GM18511 (cell line): ENCODE measurements around the gene VPS13D.
"Not testable (repeated sequence)": the region's sequence is repeated elsewhere in the genome, so short reads cannot be mapped to it uniquely, and the experiment has no call there.

Source experiments
- ATAC-seq: cut with Tn5 transposase; IDR thresholded peaks from one replicate; pipeline ENCODE4 v1.9.1; 2021; ENCODE audit warnings: mild to moderate bottlenecking, moderate library complexity; ENCODE audit not compliant: unreplicated experiment

The VPS13D gene

GRCh38 chr1:12462586-12462985 is 232.8 kb downstream of the VPS13D start:
- no peak for ATAC-seq

GRCh38 chr1:12464045-12464461 is 234.2 kb downstream of the VPS13D start:
- ATAC-seq: no peak

GRCh38 chr1:12464598-12465056 is 234.8 kb downstream of the VPS13D start:
- ATAC-seq: no peak

- ATAC-seq: no peak
Observed at GRCh38 chr1:12465126-12465525, 235.3 kb downstream of the VPS13D start.

GRCh38 chr1:12466816-12467215 is 237.0 kb downstream of the VPS13D start:
- no peak for ATAC-seq

DNA sequence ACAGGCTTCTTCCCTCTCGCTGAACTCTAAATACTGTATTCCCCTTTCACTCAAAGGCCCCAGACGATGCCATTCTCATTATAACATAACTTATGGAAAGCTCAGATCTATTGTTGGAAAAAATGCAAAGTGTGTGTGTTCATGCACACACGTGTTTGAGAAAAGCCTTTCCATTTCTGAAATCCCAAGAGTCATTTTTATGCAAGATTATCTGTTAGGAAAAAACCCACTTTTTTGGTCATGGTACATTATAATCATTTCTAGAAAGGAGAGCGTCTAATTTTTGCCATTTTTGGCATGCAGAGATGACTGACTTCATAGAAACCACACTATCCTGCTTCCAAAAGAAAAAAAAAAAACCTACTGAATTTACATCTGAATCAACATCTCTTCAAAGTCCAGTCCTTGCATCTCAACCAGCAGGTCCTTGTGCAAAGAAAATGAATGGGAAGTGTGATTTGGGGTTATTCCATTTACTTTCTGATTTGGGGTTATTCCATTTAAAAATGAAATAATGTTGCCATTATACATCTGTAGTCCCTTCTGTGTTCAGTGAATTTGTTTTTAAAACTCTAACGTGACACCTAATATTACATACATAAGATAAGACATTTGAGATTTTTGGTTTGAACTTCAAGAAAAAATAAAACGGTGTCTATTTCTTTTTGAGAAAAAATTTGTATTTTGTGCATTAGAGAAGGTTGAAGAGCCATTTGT is 237.9 kb downstream of the VPS13D start:
- ATAC-seq: no peak

- ATAC-seq: no peak
Observed at GRCh38 chr1:12468323-12468722, 238.5 kb downstream of the VPS13D start.

DNA sequence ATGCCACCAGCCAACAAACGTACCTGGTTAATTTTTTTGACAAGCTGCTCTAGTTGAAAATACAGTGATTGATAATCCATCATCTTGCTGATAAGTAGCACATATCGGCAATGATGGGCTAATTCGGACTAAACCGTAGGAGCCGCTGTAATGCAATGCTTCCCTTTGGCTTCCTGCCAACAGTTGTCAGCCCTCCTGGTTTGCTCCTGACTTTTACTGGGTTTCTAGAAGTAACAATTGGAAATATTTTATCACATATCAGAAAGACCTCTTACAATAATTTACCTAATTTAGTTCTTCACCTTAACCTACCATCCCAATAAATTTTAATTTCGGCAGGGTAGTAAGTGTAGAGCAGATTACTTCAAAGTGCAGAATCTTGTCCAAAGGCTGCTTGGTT is 239.7 kb downstream of the VPS13D start:
- ATAC-seq: no peak

DNA sequence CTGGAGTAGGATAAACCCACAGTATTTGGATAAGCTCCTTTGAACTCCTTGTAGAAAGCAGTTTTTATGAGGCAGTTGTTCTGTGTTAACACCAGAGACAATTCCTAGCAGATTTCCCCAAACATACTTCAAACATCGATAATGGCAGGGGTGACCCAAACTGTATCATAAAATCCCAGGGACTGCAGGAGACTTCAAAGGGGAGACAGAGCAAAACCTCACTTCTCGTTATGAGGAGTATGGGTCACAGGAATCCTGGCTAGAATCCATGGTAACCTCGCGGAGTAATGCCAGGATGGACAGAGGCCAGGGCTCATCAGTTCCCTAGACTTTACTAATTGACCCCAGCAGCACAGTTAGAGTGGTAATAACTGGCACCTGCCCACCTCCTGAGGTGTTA is 240.2 kb downstream of the VPS13D start:
- no peak for ATAC-seq

DNA sequence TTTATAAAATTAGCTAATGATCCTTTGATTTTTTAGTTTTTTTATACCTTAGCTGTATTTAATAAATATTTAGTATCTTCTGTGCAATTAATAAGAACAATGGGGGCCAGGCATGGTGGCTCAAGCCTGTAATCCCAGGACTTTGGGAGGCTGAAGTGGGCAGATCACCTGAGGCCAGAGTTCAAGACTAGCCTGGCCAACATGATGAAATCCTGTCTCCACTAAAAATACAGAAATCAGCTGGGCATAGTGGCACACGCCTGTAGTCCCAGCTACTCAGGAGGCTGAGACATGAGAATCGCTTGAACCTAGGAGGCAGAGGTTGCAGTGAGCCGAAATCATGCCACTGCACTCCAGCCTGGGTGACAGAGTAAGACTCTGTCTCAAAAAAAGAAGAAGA is 241.1 kb downstream of the VPS13D start:
- ATAC-seq: not testable (repeated sequence)

DNA sequence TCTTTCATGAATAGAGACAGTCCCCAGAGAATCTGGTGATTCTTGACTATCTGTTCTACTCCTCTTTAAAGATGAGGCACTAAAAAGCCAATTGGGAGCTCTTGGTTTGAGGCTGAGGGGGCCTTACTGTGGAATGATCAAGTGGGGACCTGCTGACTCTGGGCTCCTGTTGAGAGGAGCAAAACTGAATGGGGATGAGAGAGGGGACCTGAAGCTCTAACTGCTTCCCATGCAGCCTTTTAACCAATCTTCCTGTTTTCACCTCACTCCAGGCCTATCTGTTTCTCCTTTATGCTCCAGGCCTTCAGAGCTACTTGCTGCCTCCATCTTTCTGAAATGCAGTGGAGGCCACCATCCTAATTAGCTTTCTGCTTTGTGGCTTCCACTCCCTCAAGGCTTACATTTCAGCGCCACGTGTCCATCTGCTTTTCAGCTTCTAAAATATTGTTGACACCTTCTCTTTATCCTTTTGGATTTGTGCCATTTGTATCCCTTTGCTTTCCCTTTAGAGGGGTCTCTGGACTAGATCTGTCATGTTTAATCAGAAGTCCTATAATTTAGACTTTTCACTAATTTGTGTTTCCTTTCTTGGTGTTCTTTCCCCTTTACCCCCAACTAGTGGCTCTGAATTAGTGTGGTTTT is 242.4 kb downstream of the VPS13D start:
- no peak for ATAC-seq

- ATAC-seq: peak; percentile 65
Observed at GRCh38 chr1:12472798-12473551, 243.1 kb downstream of the VPS13D start.

DNA sequence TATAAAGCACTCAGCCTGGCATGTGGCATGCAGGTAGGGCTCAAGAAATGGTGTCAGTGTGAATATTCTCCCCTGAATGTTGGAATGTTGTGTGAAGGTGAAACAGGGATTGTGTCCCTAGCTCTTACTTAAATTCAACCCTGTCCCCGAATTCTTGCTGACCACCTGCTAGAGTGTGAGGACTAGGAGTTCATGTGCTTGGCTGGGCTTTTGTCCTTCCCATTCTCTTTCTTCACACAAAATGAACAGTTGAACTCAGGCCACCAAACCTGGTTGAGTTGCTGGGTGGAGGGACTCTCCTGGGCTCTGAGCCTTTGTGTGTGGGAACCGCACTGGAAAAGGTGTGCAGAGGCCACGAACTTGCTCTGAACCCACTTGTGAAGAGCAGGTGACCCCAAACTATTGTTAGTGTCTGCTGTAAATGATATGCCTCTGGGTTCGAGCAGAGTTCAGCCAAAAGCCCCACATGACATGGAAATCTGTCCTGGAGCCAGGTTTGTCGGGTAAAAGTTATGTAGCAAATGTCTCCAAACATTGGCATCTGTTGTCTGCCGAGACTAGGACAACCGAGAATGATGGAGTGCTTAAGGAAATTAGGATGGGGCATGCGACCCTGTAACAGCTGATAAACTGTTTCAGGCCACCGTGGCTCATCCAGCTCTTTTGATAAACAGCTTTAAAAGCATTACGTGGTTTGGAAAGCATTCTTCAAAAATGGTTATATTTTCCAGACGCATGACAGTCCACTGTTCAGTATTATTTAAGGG is 243.9 kb downstream of the VPS13D start:
- ATAC-seq: no peak

DNA sequence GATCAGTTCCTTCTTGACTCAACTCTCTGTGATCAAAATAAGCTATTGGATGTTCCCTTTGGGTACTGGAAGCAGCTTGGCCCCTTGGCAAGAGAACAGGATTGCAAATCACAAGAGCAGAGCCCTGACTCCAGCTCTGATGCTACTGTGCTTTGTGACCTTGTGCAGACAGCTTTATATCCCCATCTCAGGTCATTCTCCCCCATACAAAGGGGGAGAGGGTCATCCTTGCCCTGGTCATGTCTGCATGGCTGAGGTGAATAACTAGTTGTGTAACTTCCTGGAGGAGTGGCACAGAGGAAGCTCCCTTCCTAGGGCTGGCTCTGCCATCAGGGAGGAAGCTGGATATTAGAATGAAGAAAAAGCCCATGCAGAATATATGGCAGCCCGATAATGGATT is 245.3 kb downstream of the VPS13D start:
- ATAC-seq: no peak

- ATAC-seq: no peak
Observed at GRCh38 chr1:12475530-12475934, 245.7 kb downstream of the VPS13D start.

DNA sequence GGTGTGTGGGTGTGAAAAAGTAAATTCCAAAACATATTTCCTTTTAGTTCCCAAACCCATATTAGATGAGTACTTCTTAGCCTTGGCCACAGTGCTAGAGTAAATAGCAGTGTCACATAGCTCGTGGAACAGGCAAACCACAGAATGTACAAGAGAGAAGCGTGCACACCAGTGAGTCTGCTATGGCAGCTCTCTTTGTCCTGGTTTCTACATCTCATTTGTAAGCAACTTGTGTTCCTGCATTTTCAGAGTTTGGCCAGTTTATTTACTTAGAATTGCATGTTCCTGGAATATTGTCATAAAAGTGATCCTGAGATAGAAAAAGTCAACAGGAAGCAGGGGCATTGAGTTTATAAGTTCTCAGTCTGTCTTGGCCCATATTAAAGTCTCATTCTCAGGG is 246.1 kb downstream of the VPS13D start:
- no peak for ATAC-seq

DNA sequence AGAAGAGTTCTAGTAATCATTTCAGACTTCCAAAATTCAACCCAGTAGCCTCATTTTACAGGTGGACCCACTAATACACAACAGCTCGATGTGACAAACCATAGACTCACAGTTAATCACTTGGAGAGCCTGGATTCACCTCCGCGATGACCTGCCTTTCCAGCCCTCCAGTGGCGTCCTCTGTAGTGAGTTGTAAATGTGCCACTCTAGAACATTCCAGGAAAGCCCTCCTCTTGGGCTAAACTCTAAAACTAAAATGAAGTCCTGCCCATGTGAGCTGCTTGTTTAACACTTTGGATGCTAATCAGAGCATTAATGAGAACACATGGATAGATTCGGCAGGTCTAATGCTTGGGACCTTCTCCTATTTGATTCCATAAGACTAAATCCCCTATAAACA is 247.5 kb downstream of the VPS13D start:
- ATAC-seq: no peak

DNA sequence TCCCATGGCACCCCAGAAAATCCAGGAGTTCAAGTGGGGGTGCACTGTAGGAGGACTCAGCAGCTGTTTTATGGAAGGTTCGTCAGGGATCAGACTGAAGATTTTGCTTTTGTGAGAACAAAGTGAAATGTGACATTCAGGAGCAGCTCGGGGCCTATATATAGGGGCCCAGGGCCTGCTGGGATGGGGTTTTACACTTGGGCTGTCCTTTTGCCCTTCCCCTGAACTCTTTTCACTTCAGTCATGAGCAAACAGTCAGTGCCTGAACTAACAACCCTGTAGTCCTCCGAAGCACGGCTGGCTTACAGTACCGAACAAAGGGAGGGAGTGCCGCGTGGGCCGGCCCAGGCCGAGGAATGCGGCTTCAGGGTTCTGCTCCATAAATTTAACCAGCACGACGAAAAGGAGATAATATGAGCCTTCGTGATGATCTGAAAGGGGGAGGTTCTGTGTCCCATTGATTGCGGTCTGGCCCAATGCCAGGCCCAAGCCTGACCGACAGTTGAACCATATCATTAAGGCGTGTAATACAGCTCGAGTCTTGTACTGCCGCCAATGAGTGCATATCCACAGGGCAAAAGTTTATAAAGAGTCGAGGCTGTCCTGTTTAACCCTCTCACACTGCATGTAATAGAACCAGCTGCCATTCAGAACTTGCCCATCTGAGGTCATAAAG is 248.2 kb downstream of the VPS13D start:
- peak; percentile 62 for ATAC-seq

GRCh38 chr1:12478612-12478985 is 248.8 kb downstream of the VPS13D start:
- no peak for ATAC-seq

- no peak for ATAC-seq
Observed at GRCh38 chr1:12479311-12479710, 249.5 kb downstream of the VPS13D start.

- no peak for ATAC-seq
Observed at GRCh38 chr1:12480041-12480440, 250.2 kb downstream of the VPS13D start.
